Memory B cell (primary cell): ENCODE results near the gene ANKRD2.

Source experiments
- ATAC-seq: fragments of 150-1000 bp; cut with Tn5 transposase; 2 replicates; pipeline ENCODE4 v1.10.0; 2021; ENCODE audit warnings: low read depth, mild to moderate bottlenecking, moderate library complexity
- DNase-seq, 2 donors: peaks; one replicate each; pipeline ENCODE4 v3.0.0; 2022; ENCODE audit warnings: low spot score in 2 of 2
- H3K27ac Mint-ChIP-seq: one replicate; pipeline ENCODE4 v1.8.0; 2022; ENCODE audit warnings: mild to moderate bottlenecking, moderate library complexity, mixed read lengths
- H3K27me3 Mint-ChIP-seq: one replicate; pipeline ENCODE4 v1.8.0; 2022; ENCODE audit warnings: mixed read lengths
- H3K36me3 Mint-ChIP-seq: one replicate; pipeline ENCODE4 v1.8.0; 2022; ENCODE audit warnings: mild to moderate bottlenecking, mixed read lengths
- H3K4me1 Mint-ChIP-seq: one replicate; pipeline ENCODE4 v1.8.0; 2022; ENCODE audit warnings: mixed read lengths
- H3K4me3 Mint-ChIP-seq: one replicate; pipeline ENCODE4 v1.8.0; 2022; ENCODE audit warnings: mild to moderate bottlenecking, moderate library complexity, mixed read lengths
- H3K9me3 Mint-ChIP-seq: one replicate; pipeline ENCODE4 v1.8.0; 2022; ENCODE audit warnings: mixed read lengths

Gene ANKRD2

DNA sequence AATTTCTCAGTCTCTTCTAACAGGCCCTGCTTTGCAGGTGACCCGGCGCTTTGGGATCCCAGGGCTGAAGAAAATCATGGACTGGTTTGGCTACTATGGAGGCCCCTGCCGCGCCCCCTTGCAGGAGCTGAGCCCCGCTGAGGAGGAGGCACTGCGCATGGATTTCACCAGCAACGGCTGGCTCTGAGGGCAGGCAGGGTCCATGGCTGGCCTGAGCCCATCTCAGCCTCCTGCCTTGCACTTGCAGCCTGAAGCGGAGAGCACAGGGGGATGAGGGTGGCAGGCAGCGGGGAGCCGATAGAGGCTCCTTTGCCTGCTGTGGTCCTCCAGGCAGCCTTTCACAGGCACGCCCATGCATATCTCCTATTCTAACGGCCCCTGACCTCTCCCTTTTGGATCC is 38.9 kb downstream of the ANKRD2 start:
- no peak overlapping the region for H3K4me3 Mint-ChIP-seq
- ATAC-seq, result no peak
- no peaks in the 10 kb centered on the region for H3K4me1 Mint-ChIP-seq
- peaks cover 3% of the 10 kb centered on the region for H3K27me3 Mint-ChIP-seq
- H3K36me3 Mint-ChIP-seq, result peaks cover under 1% of the 10 kb centered on the region
- no peaks in the 10 kb centered on the region for H3K9me3 Mint-ChIP-seq
- no peak for DNase-seq
- no peak overlapping the region for H3K27ac Mint-ChIP-seq

DNA sequence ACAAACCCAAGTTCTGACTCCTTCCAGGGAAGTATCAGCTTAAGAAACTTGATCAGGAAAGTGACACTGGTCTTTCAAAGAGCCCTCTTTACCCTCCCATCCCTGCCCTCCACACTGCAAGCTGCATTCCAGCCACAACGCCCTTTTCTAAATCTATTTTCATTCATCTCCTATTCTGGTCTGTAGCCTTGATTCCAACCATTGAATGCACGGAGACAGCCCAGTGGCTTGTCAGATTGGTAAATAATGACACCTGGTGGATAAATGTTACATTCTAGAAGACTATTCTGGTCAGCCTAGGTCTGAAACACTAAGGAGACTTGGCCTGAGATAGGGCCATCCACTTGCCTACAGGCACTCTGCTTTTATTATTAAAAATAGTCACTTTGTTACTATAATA is 39.8 kb downstream of the ANKRD2 start:
- DNase-seq (no peak), ATAC-seq (no peak)

DNA sequence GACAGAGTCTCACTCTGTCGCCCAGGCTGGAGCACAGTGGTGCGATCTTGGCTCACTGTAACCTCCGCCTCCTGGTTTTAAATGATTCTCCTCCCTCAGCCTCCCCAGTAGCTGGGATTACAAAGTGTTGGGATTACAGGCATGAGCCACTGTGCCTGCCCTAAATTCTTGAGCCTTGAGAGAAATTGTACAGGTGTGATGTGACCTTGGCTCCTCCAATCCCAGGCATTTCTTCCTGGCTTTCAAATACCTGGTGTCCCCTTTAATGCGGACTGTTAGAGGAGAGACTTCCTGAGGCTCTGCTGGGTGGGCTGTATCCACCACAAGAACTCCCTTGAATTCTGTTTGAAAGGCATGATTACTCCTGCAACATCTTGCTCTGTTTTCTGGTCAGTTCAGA is 45.7 kb downstream of the ANKRD2 start:
- ATAC-seq, result no peak
- Mint-ChIP-seq H3K27ac (no peak overlapping the region), H3K9me3 (no peaks in the 10 kb centered on the region)

More for the DNA sequence above, 39.8 kb downstream of the ANKRD2 start:
- H3K4me1 Mint-ChIP-seq, result no peaks in the 10 kb centered on the region
- H3K36me3 Mint-ChIP-seq, result peaks cover 4% of the 10 kb centered on the region
- no peaks in the 10 kb centered on the region for H3K9me3 Mint-ChIP-seq
- no peak overlapping the region for H3K27ac Mint-ChIP-seq
- H3K4me3 Mint-ChIP-seq, result no peak overlapping the region
- H3K27me3 Mint-ChIP-seq, result no peaks in the 10 kb centered on the region

DNA sequence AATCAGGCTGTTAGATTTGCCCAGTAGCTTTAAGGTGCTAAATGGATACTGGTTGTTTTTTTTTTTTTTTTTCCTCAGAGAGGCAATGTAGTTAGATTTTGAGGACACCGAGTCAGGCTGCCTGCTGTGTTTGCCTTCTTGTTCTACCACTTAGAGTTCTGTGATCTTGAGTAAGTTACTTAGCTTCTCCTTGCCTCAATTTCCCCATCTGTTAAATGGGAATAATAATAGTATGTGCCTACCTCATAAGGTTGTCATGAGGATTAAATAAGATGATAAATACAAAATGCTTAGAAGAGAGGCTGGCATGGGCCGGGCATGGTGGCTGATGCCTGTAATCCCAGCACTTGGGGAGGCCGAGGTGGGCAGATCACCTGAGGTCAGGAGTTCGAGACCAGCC is 46.2 kb downstream of the ANKRD2 start:
- DNase-seq (no peak), ATAC-seq (no peak)
- Mint-ChIP-seq H3K27ac (no peak overlapping the region), H3K36me3 (peaks cover 4% of the 10 kb centered on the region), H3K9me3 (no peaks in the 10 kb centered on the region), H3K27me3 (no peaks in the 10 kb centered on the region), H3K4me3 (no peak overlapping the region), H3K4me1 (no peaks in the 10 kb centered on the region)

More for the DNA sequence above, 45.7 kb downstream of the ANKRD2 start:
- no peaks in the 10 kb centered on the region for H3K27me3 Mint-ChIP-seq
- H3K4me3 Mint-ChIP-seq, result no peak overlapping the region
- H3K36me3 Mint-ChIP-seq, result peaks cover 4% of the 10 kb centered on the region
- no peaks in the 10 kb centered on the region for H3K4me1 Mint-ChIP-seq
- no peak for DNase-seq

DNA sequence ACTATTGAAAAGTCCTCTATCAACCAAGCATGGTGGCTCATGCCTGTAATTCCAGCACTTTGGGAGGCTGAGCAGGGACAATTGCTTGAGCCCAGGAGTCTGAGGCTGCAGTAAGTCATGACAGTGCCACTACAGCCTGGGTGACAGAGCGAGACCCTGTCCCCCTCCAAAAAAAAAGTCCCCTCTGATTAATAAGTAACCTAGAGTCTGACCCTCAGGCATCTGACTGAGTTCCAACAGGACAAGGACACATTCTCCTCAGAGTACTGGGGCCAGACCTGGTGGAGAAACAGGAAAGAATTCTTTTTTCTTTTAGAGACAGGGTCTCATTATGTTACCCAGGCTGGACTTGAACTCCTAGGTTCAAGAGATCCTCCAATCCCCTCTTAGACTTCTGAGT is 50.7 kb downstream of the ANKRD2 start:
- no peak overlapping the region for H3K27ac Mint-ChIP-seq
- no peaks in the 10 kb centered on the region for H3K9me3 Mint-ChIP-seq
- H3K4me1 Mint-ChIP-seq, result no peaks in the 10 kb centered on the region
- H3K4me3 Mint-ChIP-seq, result no peak overlapping the region
- ATAC-seq (no peak), DNase-seq (no peak)
- no peaks in the 10 kb centered on the region for H3K27me3 Mint-ChIP-seq
- no peaks in the 10 kb centered on the region for H3K36me3 Mint-ChIP-seq

DNA sequence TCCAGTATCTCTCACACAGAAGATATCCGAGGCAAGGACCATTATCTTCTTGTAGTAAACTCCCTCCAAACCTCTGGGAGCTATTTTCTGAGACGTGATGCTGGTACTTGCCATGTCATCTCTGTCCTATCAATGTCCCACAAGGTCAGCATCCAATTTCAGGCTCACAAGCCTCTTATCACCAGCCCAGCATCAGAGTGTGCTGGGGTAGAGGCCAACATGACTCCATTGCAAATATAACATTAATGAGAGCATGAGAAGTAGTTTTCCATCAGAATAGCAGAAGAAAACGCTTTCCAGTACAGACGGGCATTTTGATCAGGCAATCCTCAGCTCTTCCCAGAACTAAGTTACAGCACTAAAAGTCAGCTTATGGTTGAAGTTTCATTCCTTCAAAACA is 55.2 kb downstream of the ANKRD2 start:
- Mint-ChIP-seq H3K4me3 (no peak overlapping the region), H3K4me1 (no peaks in the 10 kb centered on the region), H3K27me3 (no peaks in the 10 kb centered on the region), H3K36me3 (no peaks in the 10 kb centered on the region), H3K9me3 (no peaks in the 10 kb centered on the region), H3K27ac (no peak overlapping the region)
- ATAC-seq (no peak), DNase-seq (no peak)

DNA sequence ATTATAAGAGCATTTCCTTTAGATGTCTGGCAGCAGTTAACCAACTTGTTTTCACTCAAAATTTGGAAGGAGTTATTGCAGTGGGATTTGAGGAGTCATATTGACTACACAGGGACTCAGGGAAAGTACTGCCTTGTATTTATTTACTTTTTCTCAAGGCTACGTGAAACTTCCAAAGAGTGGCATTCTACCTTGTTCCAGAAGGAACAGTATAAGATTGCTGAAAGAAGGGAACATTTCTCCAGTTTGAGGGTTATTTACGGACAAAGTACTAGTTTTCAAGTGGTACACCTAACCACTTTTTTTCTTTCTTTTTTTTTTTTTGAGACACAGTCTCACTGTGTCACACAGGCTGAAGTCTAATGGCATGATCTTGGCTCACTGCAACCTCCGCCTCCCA is 55.6 kb downstream of the ANKRD2 start:
- peaks cover 1% of the 10 kb centered on the region for H3K4me1 Mint-ChIP-seq
- no peaks in the 10 kb centered on the region for H3K9me3 Mint-ChIP-seq
- H3K27ac Mint-ChIP-seq, result no peak overlapping the region
- H3K36me3 Mint-ChIP-seq, result no peaks in the 10 kb centered on the region
- no peak overlapping the region for H3K4me3 Mint-ChIP-seq
- DNase-seq, result no peak
- H3K27me3 Mint-ChIP-seq, result no peaks in the 10 kb centered on the region
- no peak for ATAC-seq

DNA sequence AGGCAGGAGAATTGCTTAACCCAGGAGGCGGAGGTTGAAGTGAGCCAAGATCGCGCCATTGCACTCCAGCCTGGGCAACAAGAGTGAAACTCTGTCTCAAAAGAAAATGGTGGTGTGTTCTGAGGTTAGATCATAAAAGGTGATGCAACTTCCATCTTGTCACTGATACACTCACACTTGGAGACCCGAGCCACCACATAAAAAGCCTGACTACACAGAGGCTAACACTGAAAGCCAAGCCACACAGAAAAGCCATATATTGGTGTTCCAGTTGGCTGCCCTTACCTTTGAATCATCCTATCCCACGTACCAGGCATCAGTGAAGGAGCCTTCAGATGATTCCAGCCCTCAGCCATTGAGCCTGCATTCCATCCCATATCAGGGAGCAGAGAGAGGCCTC is 56.7 kb downstream of the ANKRD2 start:
- Mint-ChIP-seq H3K4me1 (peaks cover 3% of the 10 kb centered on the region), H3K36me3 (no peaks in the 10 kb centered on the region), H3K4me3 (no peak overlapping the region), H3K27me3 (no peaks in the 10 kb centered on the region), H3K27ac (no peak overlapping the region), H3K9me3 (no peaks in the 10 kb centered on the region)
- DNase-seq, result no peak
- ATAC-seq, result no peak

DNA sequence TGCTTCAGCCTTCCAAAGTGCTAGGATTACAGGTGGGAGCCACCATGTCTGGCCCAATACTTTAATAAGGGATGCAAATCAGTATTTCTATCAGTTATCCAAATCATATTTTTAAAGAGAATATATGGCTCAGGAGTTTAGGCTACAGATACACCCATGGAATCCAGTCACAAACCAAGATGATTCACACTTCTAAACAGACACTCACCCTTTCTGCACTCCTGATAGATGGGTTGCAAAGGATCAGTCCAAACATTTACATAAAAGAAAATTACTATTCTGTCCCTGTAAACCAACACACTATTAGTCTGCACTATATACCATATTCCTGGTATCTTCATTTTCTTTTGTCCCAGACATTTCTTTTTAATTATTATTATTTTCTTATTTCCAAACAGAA is 58.5 kb downstream of the ANKRD2 start:
- Mint-ChIP-seq H3K9me3 (no peaks in the 10 kb centered on the region), H3K27ac (no peak overlapping the region), H3K27me3 (no peaks in the 10 kb centered on the region), H3K4me1 (peaks cover 3% of the 10 kb centered on the region), H3K36me3 (no peaks in the 10 kb centered on the region), H3K4me3 (no peak overlapping the region)
- ATAC-seq, result no peak
- DNase-seq, result no peak

DNA sequence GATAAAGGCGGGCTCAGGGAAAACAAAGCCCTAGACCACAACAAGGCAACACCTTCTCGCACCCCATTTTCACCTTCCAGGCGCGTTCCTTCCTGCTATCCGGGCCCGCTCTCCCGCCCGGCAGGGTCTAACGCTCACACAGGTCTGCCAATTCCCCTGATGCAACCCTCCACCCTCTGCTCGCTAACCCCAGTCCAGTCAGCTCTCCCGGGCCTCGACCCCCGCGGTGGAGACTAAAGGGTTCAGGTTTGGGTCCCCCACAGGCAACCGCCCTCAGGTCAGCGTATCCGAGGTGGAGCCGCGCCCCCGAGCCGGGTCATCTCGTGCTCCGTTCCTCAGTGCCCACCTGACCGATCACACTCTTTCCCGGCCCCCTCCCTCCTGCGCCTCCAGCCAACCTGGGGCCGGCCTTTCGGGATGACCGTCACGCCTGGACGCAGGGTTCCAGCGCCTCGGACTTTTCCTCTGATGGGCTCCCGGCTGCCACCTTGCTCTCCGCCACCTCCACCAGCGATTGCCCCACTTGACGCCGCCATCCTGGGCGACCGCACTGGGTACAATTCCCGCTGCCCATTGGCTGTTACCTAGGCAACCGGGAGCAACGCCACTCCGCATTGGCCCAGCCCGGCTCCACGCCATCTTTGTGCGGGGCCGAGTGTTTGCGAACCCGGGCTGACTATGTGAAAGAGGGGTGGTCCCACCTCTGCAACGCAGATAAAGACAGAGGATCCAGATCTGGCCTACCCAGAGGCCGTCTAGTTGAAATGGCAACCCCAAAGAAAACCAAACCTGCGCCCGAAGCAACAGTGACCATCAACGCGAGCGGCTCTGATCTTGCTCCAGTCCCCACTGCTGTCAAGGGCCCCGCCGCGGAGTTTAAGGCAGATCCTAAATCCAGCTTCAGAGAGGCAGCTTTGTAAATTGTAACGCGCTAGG is 60.6 kb downstream of the ANKRD2 start, which contains the start of gene MORN4:
Gene MORN4 (minus strand): TSS at position 552 of the 936 bp plus-strand sequence. CDS start 13,847 bp downstream, outside the sequence.
- Mint-ChIP-seq H3K36me3 (no peaks in the 10 kb centered on the region), H3K4me3 (peak within 1 kb of the TSS; percentile 96), H3K27me3 (no peaks in the 10 kb centered on the region), H3K9me3 (no peaks in the 10 kb centered on the region), H3K4me1 (peaks cover 3% of the 10 kb centered on the region), H3K27ac (peak within 1 kb of the TSS; percentile 83)
- ATAC-seq (peak; percentile 100), DNase-seq (peak; percentile 89 to 94)
